Posterior cingulate gyrus (tissue), 11 donors: ENCODE results near the gene AGXT.
A peak's percentile ranks its signal among the peaks of the same experiment; 100 is the strongest.

Source experiments
- DNase-seq, 10 donors: peaks; one replicate each; pipeline versions ENCODE4 v3.0.0 to v3.0.0-alpha.2; 2020 to 2021; ENCODE audit warnings: mixed read lengths in 3 of 10
- intact Hi-C: fragments of 100-400 bp; cut with DNase I; formaldehyde crosslinking; loops from one replicate; pipeline ENCODE4 v1.15.1; 2023

The AGXT gene

DNA sequence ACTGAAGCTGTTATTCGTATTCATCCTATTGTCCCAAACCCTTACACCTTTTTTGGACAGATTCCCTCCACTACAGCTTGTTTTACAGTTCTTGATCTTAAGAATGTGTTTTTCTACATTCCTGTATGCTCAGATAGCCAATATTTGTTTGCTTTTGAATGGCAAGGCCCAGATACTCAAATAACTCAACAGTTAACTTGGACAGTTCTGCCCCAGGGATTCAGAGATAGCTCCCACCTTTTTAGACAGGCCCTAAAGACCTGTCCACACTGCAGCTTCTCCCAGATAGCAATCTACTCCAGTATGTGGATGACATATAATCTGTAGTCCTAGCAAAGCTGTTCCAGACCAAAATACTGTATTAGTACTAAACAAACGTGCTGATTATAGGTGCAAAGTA lies 7.1 kb upstream of the AGXT start:
- intact Hi-C loops = no loop called here
- DNase-seq = no peak

DNA sequence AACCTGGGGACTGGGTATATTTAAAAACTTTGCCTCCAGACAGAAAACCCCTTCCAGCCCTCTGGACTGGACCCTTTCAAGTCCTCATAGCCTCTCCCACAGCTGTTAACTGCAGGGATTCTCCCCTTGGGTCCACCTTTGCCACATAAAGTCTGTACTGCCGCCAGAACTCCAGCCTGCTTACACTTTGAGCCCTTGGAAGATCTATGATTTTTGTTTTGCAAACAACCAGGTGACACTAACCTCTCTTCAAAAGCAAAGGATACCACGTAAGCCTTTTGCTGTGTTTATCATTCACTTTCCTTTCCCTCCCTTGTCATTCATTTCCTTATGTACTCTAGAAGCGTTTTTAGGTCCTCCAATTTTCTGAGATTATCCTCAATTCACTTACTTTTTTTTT lies 4.1 kb upstream of the AGXT start:
- intact Hi-C loops = no loop called here
- DNase-seq = no peak

DNA sequence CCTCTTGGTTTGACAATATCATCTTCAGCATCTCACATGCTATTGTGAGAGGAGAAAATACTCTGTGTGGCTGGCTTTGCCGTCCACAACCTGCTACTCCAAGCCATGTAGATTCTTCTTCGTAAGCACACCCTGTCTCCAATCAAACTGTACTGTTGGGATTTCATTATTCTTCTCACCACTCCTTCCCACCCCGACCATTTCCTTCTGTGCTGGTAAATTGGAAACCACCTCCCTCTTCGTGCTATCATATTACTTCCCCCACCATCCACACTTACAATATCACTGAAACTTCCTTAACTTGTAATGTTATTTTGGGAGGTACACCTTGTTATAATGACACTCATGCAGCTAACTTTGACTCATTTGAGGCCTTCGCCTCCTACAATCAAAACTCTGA lies 3.2 kb upstream of the AGXT start:
- DNase-seq = no peak
- intact Hi-C loops = no loop called here

DNA sequence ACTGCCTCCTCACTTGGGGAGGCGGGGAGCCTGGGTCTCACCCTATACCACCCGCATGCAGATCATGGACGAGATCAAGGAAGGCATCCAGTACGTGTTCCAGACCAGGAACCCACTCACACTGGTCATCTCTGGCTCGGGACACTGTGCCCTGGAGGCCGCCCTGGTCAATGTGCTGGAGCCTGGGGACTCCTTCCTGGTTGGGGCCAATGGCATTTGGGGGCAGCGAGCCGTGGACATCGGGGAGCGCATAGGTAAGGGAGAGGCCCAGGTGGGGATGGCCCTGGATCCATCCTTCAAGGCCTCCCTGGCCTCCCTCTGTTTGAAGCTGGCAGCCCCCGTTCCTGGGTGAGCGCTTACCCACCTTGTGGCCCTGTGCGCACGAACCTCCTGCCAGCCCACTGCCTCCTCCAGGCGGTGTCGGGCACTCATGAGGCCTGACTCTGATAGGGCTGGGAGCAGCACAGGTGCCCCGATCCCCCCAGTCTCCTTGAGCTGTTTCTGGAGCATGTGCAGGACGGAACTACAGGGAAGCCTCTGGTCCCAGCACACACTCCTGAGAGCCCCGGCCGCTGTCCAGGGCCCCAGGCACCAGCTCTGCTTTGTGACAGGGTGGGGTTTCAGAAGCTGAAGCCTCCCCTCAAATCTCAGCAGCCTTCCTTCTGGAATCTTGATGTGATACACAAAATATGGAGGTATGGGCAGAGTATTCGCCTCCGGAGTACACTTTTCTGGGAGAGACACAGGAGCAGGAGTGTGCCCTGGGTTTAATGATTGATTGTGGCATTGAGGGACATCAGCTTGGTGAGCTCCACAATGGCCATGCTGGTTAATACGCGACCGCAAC lies 708 bp downstream of the AGXT start:
- intact Hi-C loops = no loop called here
- no peak for DNase-seq

DNA sequence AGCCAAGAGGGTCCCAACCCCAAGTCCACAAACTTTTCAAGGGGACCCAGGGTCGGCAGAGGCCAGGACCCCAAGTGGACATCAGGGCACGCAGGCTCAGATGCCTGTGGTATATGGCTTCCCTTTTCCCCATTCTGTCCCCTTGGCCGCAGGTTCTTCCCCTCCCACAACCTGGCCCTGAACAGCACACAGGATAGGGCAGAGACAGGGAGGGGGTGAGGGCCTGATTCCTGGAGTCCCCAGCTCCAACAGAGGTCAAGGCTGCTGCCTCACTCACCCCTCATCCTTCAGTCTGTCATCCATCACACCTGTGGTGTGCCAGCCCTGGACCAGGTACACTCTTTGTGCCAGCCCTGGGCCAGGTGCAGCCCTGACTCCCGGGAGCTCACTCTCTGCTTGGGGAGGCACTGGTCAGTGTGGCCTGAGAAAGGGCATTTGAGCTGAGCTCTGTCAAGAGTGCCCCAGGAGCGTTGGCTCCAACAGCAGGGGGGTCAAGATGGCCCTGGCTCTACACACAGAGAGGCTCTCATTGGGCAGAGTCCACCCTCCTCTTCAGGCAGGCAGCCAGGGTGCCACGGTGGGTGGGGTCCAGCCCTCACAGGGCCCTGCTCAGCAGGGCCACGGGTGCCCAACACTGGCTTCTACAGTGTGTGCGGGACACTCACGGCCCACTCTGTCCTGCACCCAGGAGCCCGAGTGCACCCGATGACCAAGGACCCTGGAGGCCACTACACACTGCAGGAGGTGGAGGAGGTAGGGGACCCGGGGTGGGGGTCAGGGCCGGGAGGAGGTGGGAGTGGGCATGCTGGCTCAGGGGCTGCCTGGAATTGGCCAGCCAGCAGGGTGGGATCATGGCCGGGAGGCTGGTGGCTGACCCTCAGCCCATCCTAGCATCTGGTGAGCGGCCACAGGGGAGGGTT lies 1.6 kb downstream of the AGXT start:
- intact Hi-C loops = no loop called here
- DNase-seq = peak in 2 of 10 donors; percentile 54 to 59

DNA sequence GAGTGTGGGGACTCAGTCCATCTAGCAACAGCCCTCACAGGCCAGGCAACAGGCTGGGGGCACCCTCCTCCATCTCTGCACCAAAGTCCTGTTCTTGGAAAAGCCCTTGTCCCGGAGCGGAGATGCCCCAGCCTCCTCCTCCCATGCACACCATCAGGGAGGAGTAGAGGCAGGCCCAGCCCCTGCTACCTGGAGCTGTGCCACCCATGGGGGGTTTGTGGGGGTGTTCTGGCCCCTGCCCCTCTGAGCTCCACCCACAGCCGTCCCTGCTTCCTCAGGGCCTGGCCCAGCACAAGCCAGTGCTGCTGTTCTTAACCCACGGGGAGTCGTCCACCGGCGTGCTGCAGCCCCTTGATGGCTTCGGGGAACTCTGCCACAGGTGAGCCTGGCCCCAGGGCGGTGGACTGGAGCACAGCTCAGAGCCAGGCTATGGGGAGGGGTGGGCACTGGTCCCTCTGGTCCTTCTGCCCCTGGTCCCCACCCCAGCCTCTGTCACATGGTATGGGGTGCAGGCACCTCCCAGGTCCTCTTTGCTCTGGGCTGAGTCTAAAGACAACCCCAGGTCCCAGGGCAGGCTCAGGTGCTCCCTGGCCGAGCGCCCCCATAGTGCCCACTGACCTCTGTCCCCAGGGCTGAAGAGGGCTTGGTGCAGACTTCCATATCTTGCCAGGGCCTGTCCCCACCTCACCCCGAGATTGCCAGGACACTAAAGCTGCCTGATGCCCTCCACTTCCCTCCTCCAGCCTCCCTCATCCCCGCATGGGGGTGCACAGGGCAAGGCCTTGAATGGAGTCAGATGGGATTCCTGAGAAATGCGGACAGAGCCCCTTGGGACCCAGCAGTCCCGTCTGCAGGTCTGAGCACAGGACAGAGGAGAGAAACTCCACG lies 2.7 kb downstream of the AGXT start:
- intact Hi-C loops = no loop called here

DNA sequence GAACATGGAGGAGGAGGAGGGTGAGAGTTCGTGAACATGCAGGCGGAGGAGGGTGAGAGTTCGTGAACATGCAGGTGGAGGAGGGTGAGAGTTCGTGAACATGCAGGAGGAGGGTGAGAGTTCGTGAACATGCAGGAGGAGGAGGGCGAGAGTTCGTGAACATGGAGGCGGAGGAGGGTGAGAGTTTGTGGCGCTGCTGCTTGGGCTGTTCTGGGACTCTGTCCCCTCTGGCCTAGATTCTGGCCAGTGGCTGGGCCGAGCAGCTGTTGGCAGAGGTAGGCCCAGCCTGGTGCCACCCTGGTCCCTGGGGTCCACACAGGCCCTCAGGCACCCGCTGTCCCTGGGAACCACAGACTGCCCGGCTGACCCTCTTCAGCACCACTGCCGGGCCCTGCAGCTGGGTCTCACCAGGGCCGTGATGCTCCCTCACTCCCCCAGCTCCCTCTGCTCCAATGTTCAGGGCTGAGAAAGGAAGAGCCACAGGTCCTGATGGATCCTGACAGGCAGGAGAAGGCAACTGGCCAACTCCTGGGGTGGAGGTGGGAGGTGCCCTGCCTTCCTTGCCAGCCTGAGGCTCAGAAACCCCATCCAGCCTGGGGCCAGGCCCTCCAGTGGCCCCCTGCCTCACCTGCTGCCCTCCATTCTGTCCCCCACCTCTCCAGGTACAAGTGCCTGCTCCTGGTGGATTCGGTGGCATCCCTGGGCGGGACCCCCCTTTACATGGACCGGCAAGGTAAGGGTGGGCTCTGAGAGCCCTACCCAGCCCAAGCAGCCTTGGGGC lies 3.9 kb downstream of the AGXT start:
- peak in 2 of 10 donors; percentile 59 to 65 for DNase-seq
- intact Hi-C loops = no loop called here

More for the DNA sequence above, 2.7 kb downstream of the AGXT start:
- DNase-seq = peak in 1 of 10 donors; percentile 73

DNA sequence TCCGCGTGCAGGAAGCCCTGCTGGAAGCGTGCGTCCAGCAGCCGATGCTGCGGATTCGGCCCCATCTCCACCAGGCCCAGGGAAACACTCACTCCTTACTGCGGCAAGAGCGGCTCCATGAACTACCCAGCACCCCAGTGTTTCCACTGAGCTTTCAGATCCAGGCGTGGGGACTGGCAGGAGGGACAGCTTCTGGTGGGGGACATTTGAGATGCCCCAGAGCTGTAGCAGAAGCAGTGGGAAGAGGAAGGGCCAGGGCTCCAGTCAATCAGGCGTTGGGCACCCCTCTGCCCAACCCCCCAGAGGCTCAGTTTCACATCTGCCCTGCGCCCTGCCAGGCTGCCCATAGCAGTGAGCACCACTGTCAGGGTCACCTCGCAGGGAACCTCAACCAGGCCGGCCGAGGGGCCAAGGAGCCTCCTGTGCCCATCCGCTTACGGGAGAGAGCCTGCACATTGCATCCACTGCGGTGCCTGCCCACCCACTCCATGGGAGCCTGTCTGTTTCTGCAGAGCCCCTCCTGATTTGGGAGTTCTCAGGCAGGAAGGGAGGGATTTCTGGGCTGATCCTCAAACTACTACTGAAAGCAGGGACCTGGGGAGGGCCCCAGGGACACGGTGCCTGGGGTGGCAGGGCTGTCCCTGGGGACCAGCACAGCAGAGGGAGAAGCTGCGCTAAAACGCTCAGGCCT lies 4.6 kb downstream of the AGXT start:
- intact Hi-C loops = no loop called here
- DNase-seq = peak in 1 of 10 donors; percentile 63

DNA sequence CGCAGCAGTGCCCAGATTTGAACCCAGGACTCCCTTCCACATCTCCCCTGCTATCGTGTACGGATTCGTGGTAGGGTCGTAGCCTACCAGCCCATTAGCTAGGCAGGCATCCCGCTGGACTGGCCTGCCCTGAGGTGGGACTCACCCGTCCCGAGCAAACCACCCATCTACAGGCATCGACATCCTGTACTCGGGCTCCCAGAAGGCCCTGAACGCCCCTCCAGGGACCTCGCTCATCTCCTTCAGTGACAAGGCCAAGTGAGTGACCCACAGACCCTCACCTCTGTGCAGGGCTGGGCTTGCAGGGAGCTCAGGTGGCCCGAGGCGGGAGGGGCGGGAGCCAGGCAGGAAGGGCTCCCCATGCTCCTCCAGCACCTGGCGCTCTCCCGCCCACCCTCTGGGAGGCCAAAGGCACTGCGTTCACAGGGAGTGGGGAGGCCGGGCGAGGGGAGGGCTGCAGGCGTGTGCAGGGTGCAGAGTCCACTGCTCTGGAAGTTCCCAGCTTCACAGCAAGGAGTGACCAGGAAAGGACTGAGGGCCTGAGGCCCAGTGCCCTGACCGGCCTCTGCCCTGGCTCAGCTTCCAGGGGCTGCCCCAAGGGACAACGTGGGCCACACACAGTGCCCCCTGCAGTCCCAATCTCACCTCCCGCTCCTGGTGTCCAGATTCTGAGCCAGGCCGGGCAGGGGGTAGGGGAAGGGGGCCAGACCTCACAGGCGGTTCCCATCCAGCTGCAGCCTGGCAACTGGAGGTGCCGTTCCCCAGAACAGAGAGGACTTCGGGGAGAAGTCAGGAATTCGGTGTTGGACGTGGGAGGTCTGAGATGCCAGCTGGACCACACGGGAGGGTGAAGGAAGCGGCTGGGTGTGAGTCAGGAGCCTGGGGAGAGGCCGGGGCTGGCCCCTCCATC lies 5.4 kb downstream of the AGXT start:
- peak in 2 of 10 donors; percentile 3 to 70 for DNase-seq

DNA sequence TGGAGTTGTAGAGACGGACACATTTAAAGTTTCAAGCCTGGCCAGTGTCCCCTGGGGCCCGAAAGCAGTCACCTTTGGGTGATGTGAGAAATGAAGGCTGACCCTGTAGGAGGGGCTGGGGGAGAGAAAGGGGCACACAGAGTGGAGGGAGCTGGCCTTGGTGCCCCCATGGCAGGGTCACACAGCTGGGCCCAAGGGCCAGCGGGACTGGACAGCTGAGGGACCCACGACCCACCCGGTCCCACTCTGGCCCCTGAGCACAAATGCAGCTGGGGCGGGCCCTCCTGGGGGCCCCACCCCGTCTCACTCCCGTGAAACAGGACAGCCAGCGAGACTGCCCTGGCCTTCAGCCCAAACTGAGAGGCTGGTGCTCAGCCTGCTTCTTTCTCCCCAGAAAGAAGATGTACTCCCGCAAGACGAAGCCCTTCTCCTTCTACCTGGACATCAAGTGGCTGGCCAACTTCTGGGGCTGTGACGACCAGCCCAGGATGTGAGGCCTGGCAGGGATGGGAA lies 6.1 kb downstream of the AGXT start:
- intact Hi-C loops = no loop called here
- DNase-seq = peak in 3 of 10 donors; percentile 3 to 73 (median 4)

More for the DNA sequence above, 5.4 kb downstream of the AGXT start:
- intact Hi-C loops = no loop called here

DNA sequence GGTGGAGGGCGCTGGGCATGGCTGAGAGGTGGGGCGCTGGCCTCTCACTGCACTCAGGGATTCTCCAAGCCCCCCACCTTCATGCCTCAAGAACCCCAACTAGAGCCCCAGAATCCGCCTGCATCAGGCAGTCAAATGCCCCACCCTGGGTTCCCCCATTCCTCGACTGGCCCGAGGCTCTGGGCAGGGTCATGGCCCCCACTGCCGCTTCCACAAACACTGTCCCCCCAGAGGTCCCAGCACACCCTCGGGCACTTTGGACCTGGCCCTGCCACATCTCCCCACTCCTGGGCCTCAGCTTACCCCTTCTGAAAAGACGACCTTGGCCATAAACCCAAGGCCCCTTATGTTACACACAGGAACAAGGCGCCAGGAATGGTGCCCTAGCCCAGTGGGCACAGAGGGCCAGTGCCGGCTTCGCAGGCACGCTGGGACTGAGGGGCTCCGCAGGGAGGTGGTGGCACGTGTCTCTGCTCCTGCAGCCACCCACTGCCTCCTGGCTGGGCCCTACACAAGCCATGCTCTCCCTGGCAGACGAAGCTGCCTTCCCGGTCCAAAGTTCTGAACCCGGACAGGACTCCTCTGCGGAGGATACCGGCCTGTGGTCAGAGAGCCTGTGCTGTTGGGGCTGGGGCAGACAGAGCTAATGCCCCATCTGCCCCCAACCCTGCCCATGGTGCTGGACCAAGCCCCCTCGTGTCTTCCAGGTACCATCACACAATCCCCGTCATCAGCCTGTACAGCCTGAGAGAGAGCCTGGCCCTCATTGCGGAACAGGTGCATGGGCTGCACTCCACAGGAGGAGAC lies 6.8 kb downstream of the AGXT start:
- intact Hi-C loops = no loop called here
- DNase-seq = peak in 2 of 10 donors; percentile 1 to 69

DNA sequence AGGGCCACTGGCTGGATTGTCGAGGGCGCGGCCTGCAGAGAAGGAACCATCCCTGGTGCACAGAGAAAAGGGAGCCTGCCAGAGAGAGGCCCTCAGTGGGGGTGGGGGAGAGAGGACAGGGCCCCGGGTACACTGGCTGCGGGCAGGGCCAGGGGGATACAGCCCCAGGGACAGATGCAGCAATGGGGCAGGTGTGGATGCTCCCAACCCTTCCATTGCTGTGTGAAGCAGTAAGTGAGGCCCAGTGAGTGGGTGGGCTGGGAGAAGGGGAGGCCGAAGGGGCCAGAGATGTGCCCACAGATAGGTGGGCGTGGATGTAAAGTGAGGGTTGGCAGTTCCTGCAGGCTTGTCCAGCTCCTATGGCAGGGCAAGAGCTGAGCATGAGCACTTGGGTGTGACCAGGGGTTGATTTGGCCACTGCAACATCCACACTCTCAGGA lies 7.4 kb downstream of the AGXT start:
- peak in 2 of 10 donors; percentile 2 to 25 for DNase-seq
- intact Hi-C loops = no loop called here

DNA sequence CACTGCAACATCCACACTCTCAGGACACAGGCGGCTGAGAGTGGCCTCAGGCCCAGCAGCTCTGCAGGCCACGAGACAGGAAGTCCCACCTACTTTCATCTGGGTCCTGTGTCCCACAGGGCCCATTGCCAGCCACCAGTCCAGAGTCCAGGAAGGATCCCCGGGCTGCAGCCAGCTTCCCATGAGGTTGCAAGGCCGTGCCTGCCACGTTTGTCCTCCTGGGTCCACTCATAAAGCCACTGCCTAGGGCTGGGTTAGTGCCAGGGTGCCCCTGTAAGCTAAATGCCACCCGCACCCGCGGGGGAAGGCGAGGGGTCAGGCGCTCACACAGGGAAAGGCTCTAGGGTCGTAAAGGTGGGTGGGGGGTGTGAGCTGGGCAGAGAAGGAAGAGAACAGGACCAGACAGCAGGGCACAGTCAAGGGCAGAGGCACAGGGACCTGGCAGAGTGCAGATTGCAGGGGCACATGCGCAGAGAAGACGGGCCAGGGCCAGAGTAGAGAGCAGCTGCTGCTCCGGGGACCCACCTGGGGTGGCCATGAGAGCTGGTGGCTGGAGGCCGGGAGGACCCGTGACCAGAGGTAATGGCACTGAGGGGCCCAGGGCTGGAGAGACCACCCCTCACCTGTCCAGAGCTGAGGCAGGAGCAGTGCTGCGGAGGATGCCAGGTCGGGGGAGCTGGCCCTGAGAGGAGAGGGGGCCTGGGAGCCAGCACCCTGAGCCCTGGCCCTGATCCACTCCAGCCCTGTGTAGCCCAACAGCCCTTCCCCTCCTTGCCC lies 8.0 kb downstream of the AGXT start:
- DNase-seq = peak in 3 of 10 donors; percentile 1 to 82 (median 21)
- intact Hi-C loops = no loop called here

DNA sequence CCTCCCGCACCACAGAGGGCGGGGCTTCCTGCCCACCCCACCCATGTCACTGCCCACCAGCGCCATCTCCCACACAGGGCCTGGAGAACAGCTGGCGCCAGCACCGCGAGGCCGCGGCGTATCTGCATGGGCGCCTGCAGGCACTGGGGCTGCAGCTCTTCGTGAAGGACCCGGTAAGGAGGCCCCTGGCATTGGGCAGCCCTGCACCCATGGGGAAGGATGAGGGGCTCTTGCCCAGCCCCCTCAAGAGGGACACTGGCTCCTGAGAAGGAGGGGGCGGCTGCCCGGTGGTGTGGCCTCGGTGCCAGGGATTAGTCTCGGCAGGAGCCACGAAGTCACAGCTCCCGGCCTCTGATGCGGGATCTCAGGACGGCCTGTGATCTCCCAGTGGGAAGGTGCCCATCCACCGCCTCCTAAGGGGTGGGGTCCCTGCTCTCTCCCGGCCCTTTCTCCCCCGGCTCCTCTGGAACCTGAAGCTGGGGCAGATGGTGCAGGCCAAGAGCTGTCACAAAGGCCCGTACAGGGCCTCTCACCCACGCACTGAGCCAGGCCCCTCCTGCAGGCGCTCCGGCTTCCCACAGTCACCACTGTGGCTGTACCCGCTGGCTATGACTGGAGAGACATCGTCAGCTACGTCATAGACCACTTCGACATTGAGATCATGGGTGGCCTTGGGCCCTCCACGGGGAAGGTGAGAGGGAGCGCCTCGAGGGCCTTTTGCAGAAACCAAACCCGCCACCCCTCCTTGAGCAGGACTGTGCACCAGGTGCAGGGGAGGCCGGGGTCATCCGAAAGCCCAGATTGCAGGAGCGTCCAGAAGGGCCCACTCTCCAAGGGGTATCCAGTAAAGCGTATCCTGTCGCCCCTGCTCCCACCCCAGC lies 9.1 kb downstream of the AGXT start:
- intact Hi-C loops = no loop called here

More for the DNA sequence above, 9.1 kb downstream of the AGXT start:
- peak in 3 of 10 donors; percentile 3 to 57 (median 17) for DNase-seq
